SK-N-MC (cell line): Measurements from ENCODE around the gene BTC.
"Not testable (repeated sequence)": the region's sequence is repeated elsewhere in the genome, so short reads cannot be mapped to it uniquely, and the experiment has no call there.

ENCODE experiments used
- EZH2 ChIP-seq: fragments of 200-600 bp; sonication (generic); IDR thresholded peaks from one replicate; pipeline ENCODE4 v1.6.1; 2017; ENCODE audit warnings: antibody characterized with exemption
- POLR2AphosphoS5 ChIP-seq: IDR thresholded peaks from 2 replicates; pipeline ENCODE4 v1.6.1; 2012; ENCODE audit warnings: mild to moderate bottlenecking, low read depth, low read length, borderline replicate concordance

GRCh38 chr4:74812056-74812455, 17.7 kb upstream of the BTC start:
- TF ChIP-seq EZH2, POLR2AphosphoS5: not testable (repeated sequence)
